Endothelial cell of umbilical vein (primary cell): ENCODE measurements around the gene ACTBL2. TPM values are rescaled to one million over a fixed set of nuclear protein-coding genes. Genes with fewer than 3 reads are reported as not detected.
A peak's percentile ranks its signal among the peaks of the same experiment; 100 is the strongest.

Experiments
- BruUV-seq: library from RNA; stranded (reverse); fragments of 400-500 nt; replicated peaks from 2 replicates; lab custom pipeline; 2021; lab: Mats Ljungman, UMichigan
- CTCF ChIA-PET: fragments of 300-600, 350-600 bp; sonication (Branson Sonifier 250); formaldehyde crosslinking; loops from one replicate; lab custom pipeline; 2021; ENCODE audit warnings: antibody characterized with exemption, inconsistent platforms; lab: Charles Lee
- POLR2A ChIA-PET: fragments of 300-600, 350-600 bp; sonication (Branson Sonifier 250); formaldehyde crosslinking; loops from one replicate; lab custom pipeline; 2021; ENCODE audit warnings: antibody characterized with exemption, inconsistent platforms; lab: Charles Lee
- DNase-seq: peaks from one replicate; pipeline ENCODE4 v3.0.0-alpha.2; 2011; ENCODE audit warnings: low read depth, low spot score
- FAIRE-seq: peaks from 2 replicates; lab custom pipeline; 2011; peaks lifted over from hg19 to GRCh38; lab: Jason Lieb, UNC
- H2AFZ ChIP-seq: 2 replicates; pipeline ENCODE4 v1.6.0; 2012; ENCODE audit warnings: low read depth, low read length, control low read depth, inconsistent platforms
- H3K27ac ChIP-seq: 2 replicates; pipeline ENCODE4 v1.5.1; 2011; ENCODE audit warnings: low read depth, mild to moderate bottlenecking, control low read depth, low read length, moderate library complexity; ENCODE audit not compliant: insufficient read depth
- H3K27me3 ChIP-seq, 2 experiments: 2 replicates each; pipeline versions ENCODE4 v1.6.0 to v1.6.1; 2011; ENCODE audit warnings: low read length in 2 of 2, mixed read lengths in 1 of 2; ENCODE audit not compliant: control insufficient read depth in 2 of 2, insufficient read depth in 2 of 2
- H3K36me3 ChIP-seq, 2 experiments: 2 replicates in 1 of 2; 3 replicates in 1 of 2; pipeline ENCODE4 v1.5.1; 2011; ENCODE audit warnings: low read length in 2 of 2, mild to moderate bottlenecking in 1 of 2, moderate library complexity in 1 of 2; ENCODE audit not compliant: control insufficient read depth in 2 of 2, insufficient read depth in 2 of 2; ENCODE audit errors: extremely low read depth in 1 of 2
- H3K4me1 ChIP-seq: 3 replicates; pipeline ENCODE4 v1.5.1; 2011; ENCODE audit warnings: mild to moderate bottlenecking, low read length; ENCODE audit not compliant: control insufficient read depth, insufficient read depth; ENCODE audit errors: extremely low read depth
- H3K4me2 ChIP-seq: 2 replicates; pipeline ENCODE4 v1.6.1; 2011; ENCODE audit warnings: low read length, control low read depth, mixed read lengths; ENCODE audit not compliant: insufficient read depth
- H3K4me3 ChIP-seq, 3 experiments: fragments of 200-600 bp in 1 of 3; sonication (generic), shearing (Covaris generic) in 1 of 3; replicated peaks in 1 of 3; 2 replicates each; pipeline ENCODE4 v1.5.1; 2011 to 2016; ENCODE audit warnings: control low read depth in 3 of 3, low read length in 3 of 3, mild to moderate bottlenecking in 2 of 3, inconsistent platforms in 1 of 3, low read depth in 1 of 3, moderate library complexity in 1 of 3; ENCODE audit not compliant: insufficient read depth in 1 of 3
- H3K79me2 ChIP-seq: 2 replicates; pipeline ENCODE4 v1.6.0; 2012; ENCODE audit warnings: low read length, inconsistent platforms; ENCODE audit not compliant: control insufficient read depth, insufficient read depth
- H3K9ac ChIP-seq: replicated peaks from 2 replicates; pipeline ENCODE3; 2011; ENCODE audit warnings: low read length, control low read depth; ENCODE audit not compliant: insufficient read depth; ENCODE audit errors: extremely low read depth
- H3K9me1 ChIP-seq: replicated peaks from 3 replicates; pipeline ENCODE4 v1.6.0; 2011; ENCODE audit warnings: mild to moderate bottlenecking, low read length; ENCODE audit not compliant: control insufficient read depth, insufficient read depth; ENCODE audit errors: extremely low read depth
- H3K9me3 ChIP-seq: replicated peaks from 2 replicates; pipeline ENCODE4 v1.5.1; 2012; ENCODE audit warnings: low read length, inconsistent platforms; ENCODE audit not compliant: control insufficient read depth, insufficient read depth
- H4K20me1 ChIP-seq: replicated peaks from 2 replicates; pipeline ENCODE3; 2011; ENCODE audit warnings: mild to moderate bottlenecking, low read length; ENCODE audit not compliant: control insufficient read depth, insufficient read depth; ENCODE audit errors: extremely low read depth
- EZH2 ChIP-seq: IDR thresholded peaks from 2 replicates; pipeline ENCODE4 v1.6.1; 2012; ENCODE audit warnings: borderline replicate concordance, low read depth, mild to moderate bottlenecking, moderate library complexity, low read length, inconsistent platforms; ENCODE audit not compliant: severe bottlenecking
- FOS ChIP-seq: IDR thresholded peaks from 2 replicates; pipeline ENCODE4 v1.6.1; 2011; ENCODE audit warnings: mild to moderate bottlenecking, low read length, moderate library complexity, borderline replicate concordance; ENCODE audit not compliant: insufficient read depth
- GATA2 ChIP-seq: IDR thresholded peaks from 2 replicates; pipeline ENCODE4 v1.7.0; 2011; ENCODE audit warnings: low read depth, mild to moderate bottlenecking, moderate library complexity, mixed read lengths, low read length; ENCODE audit not compliant: insufficient read length, insufficient read depth
- JUN ChIP-seq: IDR thresholded peaks from 2 replicates; pipeline ENCODE4 v1.6.1; 2011; ENCODE audit warnings: borderline replicate concordance, low read depth; ENCODE audit not compliant: insufficient read length, insufficient read depth
- MYC ChIP-seq: IDR thresholded peaks from one replicate; pipeline ENCODE4 v1.6.1; 2011; ENCODE audit warnings: mild to moderate bottlenecking, low read depth, low read length
- POLR2A ChIP-seq: IDR thresholded peaks from 2 replicates; pipeline ENCODE4 v1.6.1; 2012; ENCODE audit warnings: low read depth, mild to moderate bottlenecking, control low read depth, low read length
- POLR2AphosphoS5 ChIP-seq: IDR thresholded peaks from 2 replicates; pipeline ENCODE4 v1.6.1; 2012; ENCODE audit warnings: low read depth, mild to moderate bottlenecking, control low read depth, low read length, moderate library complexity; ENCODE audit not compliant: insufficient read depth
- dilution Hi-C: fragments of 300-500 bp; cut with MboI; formaldehyde crosslinking; loops from one replicate; pipeline ENCODE4 v1.15.0; 2019; ENCODE audit warnings: low sequenced_read_pairs; ENCODE audit not compliant: extremely low pct_ligation_motif_present
- intact Hi-C: fragments of 100-400 bp; cut with micrococcal nuclease; formaldehyde crosslinking; loops from one replicate; pipeline ENCODE4 v1.10.0; 2022
- polyA plus RNA-seq, 4 experiments: library from polyadenylated mRNA; depleted of rRNA in 3 of 4; stranded (reverse) in 3 of 4; unstranded in 1 of 4; fragments of >200 nt; gene quantifications; 2 replicates each; pipeline versions ENCODE4 v1.2.1 to v1.2.3, GENCODE V29; 2011 to 2012; ENCODE audit warnings: missing spikeins in 1 of 4
- total RNA-seq: library from RNA; stranded (reverse); gene quantifications from 2 replicates; pipeline ENCODE4 v1.2.3, GENCODE V29; 2021
- TF ChIP-seq, protein P1 (sequence below), 2 donors: IDR thresholded peaks; 1 replicate in 1 of 2; 2 replicates in 1 of 2; pipeline ENCODE4 v1.5.1; 2011; ENCODE audit warnings: low read length in 2 of 2, mild to moderate bottlenecking in 2 of 2, moderate library complexity in 2 of 2, control low read depth in 1 of 2, inconsistent platforms in 1 of 2, low read depth in 1 of 2; ENCODE audit not compliant: insufficient read depth in 1 of 2; ENCODE audit errors: extremely low read depth in 1 of 2
- TF ChIP-seq, protein P2 (sequence below): IDR thresholded peaks from 2 replicates; pipeline ENCODE4 v1.6.1; 2011; ENCODE audit not compliant: insufficient read depth, insufficient read length

The ACTBL2 gene
- total and polyA plus RNA-seq, 2 donors (not counting 3 experiments of a cell fraction or from before 2014, with no cell fraction given): 0.08 TPM; not detected in 1

DNA sequence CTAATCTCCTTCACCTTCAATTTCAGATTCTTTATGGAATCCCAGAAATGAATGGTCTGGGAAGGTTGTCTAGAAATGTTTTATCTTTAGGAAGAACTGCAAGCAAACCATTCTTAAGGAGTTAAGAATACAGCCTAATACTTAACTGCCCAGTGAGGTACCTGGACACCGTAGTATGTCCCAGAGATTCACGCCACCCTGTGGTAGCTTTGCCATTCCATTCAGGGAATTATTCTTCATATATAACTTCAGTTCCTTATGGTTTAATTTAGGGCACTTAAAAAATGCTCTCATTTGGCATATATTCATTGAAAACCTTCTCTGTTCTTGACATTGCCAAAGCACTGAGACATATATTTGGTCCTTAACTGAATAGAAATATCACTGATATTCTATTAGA is 49.7 kb downstream of the ACTBL2 start:
- no peak overlapping the region for H3K27ac ChIP-seq
- BruUV-seq: no TSS peak
- ChIA-PET POLR2A (no interaction called here), CTCF (interaction anchor here (1.1 to 2.3 kb wide), 3 partner anchors 9 to 1028 kb away, joined by 3 to 8 read pairs (median 4); no protein-coding TSS in a partner anchor)
- no peak overlapping the region for H3K4me3 ChIP-seq
- no peak overlapping the region for H3K4me2 ChIP-seq
- H4K20me1 ChIP-seq: no peaks in the 10 kb centered on the region
- intact Hi-C loops: no loop called here
- dilution Hi-C loops: no loop called here
- TF ChIP-seq POLR2AphosphoS5 (no peak), MYC (no peak), FOS (no peak), POLR2A (no peak), GATA2 (no peak), EZH2 (no peak), JUN (no peak)
- TF ChIP-seq, protein P1, sequence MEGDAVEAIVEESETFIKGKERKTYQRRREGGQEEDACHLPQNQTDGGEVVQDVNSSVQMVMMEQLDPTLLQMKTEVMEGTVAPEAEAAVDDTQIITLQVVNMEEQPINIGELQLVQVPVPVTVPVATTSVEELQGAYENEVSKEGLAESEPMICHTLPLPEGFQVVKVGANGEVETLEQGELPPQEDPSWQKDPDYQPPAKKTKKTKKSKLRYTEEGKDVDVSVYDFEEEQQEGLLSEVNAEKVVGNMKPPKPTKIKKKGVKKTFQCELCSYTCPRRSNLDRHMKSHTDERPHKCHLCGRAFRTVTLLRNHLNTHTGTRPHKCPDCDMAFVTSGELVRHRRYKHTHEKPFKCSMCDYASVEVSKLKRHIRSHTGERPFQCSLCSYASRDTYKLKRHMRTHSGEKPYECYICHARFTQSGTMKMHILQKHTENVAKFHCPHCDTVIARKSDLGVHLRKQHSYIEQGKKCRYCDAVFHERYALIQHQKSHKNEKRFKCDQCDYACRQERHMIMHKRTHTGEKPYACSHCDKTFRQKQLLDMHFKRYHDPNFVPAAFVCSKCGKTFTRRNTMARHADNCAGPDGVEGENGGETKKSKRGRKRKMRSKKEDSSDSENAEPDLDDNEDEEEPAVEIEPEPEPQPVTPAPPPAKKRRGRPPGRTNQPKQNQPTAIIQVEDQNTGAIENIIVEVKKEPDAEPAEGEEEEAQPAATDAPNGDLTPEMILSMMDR (IDR thresholded peaks at IDR 0.05; ENCODE audit: extremely low read depth in 1 of 2, insufficient read depth in 1 of 2, low read depth in 1 of 2, low read length in 2 of 2): no peak
- TF ChIP-seq, protein P2, sequence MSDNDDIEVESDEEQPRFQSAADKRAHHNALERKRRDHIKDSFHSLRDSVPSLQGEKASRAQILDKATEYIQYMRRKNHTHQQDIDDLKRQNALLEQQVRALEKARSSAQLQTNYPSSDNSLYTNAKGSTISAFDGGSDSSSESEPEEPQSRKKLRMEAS: no peak
- no peak overlapping the region for H2AFZ ChIP-seq
- H3K79me2 ChIP-seq: no peaks in the 10 kb centered on the region
- peaks cover 43% of the 10 kb centered on the region for H3K4me1 ChIP-seq
- DNase-seq (peak; percentile 26), FAIRE-seq (no peak)
- no peak overlapping the region for H3K9ac ChIP-seq
- H3K36me3 ChIP-seq: no peaks in the 10 kb centered on the region
- H3K27me3 ChIP-seq: no peaks in the 10 kb centered on the region
- H3K9me1 ChIP-seq: no peaks in the 10 kb centered on the region
- no peaks in the 10 kb centered on the region for H3K9me3 ChIP-seq
